HG03159 (cell line): ENCODE results near the gene ATXN8OS.
"Not testable (repeated sequence)": the region's sequence is repeated elsewhere in the genome, so short reads cannot be mapped to it uniquely, and the experiment has no call there.

Experiments used
- ATAC-seq: cut with Tn5 transposase; IDR thresholded peaks from one replicate; pipeline ENCODE4 v1.9.1; 2021; ENCODE audit warnings: mild to moderate bottlenecking, moderate library complexity; ENCODE audit not compliant: unreplicated experiment

The ATXN8OS gene

DNA sequence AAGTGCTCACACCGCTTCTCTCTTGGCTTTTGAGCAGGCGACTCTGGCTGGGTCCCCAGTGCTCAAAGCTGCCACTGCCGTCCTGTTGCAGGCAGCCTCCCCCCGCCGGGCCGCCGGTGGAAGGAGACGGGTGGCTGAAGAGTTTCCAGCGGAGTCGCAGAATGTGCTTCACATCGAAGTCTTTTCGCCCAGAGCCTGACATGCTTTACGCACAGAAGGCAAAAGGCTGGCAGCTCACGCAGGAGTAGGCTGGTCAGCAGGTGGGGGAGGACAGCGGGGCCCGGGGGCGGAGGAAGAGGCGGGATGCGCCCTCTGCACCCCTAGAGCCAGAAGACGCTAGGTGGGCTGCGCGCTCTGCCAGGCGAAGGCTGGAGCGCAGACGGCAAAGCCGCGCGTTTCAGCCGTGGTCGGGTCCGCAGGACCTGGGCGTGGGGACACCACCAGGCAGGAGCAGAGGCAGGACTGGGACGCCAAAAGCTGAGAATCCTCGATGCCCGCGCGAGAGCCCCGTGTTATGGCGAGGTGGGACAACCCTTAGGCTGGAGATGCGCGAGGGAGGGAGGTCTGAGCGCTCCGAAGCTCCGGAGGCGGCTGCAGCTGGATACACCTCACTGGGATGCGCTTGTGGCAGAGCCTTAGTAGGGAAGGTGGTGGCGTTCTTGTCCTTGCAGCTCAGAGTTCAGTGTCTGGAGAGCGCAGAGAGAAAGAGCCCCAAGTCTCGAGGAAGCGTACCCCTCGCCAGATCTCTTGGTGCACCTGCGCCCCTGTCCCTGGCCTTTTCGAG is at the start of gene ATXN8OS:
Gene ATXN8OS (plus strand): TSS at position 329 of the 784 bp plus-strand sequence.
- no peak for ATAC-seq

DNA sequence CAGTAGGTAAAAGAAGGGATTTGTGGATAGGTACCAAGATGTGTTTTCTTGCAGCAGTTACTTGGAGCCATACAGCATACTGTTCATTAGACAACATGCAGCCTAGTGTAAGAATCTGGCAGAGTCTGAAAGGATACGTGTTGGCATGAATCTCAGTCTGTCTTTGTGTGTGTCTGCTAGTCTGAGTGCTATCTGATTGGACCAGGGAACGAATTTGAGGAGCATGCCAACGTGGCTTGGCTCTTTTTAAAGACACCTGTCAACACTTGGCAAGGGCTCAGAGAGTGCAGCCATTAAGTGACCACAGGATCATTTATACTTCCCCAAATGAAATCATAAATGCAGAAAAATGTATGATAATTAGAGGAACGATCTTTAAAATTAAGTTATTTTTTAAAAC is 27.6 kb upstream of the ATXN8OS start:
- ATAC-seq = no peak

DNA sequence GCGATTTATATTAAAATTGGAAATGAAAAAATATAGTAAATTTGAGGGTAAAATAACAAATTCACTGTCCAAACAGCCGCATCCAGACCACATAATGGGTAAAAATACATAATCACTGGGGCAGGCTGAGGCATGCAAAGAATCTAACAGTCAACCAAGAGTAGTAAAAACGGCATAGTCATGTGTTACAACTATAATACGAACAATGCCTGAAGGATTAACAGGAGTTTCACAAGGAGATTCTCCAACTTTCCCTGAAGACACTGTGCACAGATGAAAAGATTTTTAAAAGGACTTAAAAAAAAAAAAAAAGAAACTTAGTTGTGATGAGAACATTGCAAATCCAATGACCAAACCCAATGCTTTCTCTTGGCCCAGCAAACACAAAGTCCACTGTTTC is 20.4 kb upstream of the ATXN8OS start:
- ATAC-seq = no peak

GRCh38 chr13:70088926-70089325 is 18.7 kb upstream of the ATXN8OS start:
- ATAC-seq = no peak

DNA sequence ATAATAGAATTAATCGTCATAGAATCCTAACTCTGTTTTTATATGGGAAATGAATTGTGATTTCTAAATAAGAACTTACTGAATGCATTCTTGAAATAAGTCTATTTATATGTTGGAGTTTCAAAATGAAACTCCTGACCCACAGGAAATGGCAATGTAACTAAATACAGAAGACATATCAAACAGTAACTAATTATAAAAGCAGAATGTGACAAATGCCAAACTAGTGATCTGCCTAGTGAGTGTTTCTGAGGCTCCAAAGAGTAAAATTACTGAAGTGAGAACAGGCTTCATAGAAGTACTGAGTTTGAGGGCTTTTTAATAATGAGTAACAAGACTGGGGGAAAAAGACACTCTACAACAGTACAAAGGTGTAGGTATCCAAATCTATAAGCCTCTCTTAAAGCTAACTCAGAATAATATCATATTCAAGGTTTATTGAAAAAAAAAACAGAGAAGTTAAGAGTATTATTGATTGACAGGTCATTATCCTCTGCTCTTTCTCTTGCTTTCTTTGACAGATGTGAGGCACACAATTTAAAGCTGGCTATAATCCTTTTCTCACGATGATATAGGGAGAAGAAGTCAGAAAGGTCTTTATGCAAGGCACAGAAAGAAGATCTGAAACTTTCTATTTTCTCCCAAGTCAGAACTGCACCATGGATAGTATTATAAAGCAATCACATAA is 17.4 kb upstream of the ATXN8OS start:
- ATAC-seq = peak; percentile 76

GRCh38 chr13:70098669-70099068 is 9.0 kb upstream of the ATXN8OS start:
- ATAC-seq = no peak

DNA sequence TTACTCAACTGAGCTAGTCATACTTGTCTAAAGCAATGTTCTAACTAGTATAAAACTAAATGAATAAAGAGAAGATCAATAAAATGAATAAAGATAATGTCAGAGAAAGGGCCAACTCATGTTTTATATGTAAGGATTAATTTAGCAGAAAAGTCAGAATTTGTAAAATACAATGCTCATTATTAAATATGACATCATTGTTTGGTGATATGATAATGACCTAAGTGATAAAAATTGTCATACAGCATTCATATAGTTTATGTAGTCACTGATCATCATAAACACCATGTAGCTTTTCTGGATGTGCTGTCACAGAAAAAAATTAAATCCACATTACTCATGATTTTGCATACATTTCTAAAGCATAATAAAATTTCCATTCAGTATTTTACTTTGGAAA is 3.1 kb upstream of the ATXN8OS start:
- no peak for ATAC-seq

- no peak for ATAC-seq
Measured at GRCh38 chr13:70107125-70107497, 515 bp upstream of the ATXN8OS start.

- ATAC-seq = no peak
Measured at GRCh38 chr13:70108356-70109105, 905 bp downstream of the ATXN8OS start, which contains the start of gene KLHL1. Gene KLHL1 (minus strand): TSS chr13:70108452. CDS start chr13:70107699, 753 bp downstream.

DNA sequence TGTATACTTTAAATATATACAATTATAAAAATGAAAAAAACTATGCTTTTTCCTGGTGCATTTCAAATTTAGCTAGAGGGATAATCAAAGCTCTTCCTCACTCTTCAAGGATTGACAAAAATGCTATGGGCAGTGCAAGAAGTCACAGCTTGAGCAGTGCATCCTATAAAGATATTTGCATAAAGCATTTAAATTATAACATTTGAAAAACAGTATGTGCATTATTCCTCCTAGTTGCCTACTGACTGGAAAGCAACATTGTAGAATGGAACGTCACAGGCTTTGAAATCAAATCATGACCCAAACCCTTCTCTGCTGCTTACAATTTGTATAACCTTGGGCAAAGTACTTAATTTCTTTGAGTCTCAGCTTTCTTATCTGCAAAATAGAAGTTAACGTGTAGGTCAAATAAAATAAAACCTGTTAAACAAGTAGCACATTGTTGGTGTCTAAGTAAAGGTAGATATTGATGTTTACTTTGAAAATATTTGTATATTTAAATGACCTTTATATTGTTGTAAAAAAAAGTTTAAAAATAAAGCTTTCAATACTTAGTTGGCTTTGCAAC is 9.8 kb downstream of the ATXN8OS start:
- ATAC-seq = no peak

DNA sequence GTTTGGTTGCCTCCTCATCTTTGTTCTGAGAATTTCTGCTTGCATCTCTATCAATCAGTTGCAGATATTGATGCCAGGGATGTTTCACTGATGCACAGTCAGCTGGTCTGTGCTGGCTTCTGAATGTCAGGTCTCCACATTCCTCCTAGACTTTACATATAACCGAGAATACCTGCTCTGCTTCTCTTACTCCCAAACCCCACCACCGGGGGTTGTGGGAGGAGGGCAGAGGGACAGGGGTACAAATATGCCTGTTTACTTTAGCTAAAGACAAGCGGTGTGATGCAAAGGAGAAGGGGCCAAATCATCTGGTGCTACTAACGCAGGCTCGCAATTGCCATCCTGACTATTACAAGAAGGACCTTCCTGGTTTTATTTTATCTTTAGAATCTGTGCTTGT is 18.1 kb downstream of the ATXN8OS start:
- ATAC-seq = no peak

DNA sequence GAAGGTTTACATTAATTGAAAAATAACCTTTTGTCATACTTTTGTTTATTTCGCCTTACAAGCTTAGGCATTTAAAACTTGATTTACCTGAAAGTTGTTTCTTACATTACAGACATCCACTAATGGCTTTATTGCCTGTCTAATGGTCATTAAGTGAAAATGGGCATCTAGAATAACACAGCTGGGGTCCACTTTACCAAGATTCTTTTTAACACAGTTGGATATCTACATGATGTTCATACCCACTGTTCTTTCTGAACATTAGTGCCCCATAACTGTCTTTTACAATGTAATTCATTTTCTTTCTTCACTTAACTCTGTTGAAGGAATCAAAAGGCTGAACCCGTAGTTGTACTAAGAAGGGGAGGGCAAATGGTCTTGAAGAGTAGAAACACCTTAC is 20.5 kb downstream of the ATXN8OS start:
- ATAC-seq = no peak

- not testable (repeated sequence) for ATAC-seq
Measured at GRCh38 chr13:70142658-70143057, 35.0 kb downstream of the ATXN8OS start.

DNA sequence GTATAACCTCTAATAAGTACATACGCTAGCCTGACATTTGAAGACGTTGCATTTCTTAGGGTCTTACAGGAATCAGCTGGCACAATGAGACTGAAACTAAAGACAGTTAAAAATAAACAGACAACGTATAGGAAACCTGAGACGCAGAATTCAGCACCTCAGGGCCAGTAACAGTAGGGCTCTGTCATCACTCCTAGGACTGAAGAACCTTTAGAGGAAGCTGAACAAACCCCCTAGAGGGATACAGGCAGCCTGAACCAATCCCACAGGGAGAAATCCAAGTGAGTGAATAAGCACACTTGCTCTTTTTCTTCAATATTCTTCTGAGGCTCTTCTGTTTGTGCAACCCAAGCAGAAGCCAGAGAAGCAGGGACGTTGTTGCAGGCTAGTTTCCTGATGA is 54.5 kb downstream of the ATXN8OS start:
- ATAC-seq = no peak

DNA sequence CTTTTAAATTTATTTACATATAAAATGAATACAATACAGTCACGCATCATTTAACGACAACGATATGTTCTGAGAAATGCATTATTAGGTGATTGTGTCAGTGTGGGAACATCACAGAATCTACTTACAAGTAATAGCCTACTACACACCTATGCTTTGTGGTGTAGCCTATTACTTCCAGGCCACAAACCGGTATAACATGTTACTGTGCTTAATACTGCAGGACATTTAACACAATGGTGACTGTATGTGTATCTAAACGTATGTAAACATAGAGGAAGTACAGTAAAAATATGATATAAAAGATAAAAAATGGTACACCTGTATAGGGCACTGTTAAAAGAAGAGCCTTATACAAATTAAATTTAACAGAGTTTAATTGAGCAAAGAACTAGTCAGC is 63.1 kb downstream of the ATXN8OS start:
- ATAC-seq = no peak

DNA sequence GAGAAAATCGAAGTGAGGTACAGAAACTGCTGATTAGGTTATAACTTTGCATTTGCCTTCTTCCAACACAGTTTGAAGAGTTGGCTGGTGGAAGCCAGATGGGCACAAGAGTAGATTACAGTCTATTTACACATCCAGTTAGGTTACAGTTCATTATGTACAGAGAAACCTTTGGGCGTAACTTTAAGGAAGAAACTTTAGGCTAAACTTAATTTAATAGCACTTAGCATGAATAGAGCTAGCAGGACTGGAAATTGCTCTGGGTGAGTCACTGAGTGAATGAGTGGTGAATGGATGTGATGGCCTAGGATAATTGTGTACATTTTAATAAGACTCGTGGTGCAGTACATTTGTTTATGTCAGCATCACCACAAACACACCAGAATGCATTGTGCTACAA is 63.5 kb downstream of the ATXN8OS start:
- ATAC-seq = no peak

DNA sequence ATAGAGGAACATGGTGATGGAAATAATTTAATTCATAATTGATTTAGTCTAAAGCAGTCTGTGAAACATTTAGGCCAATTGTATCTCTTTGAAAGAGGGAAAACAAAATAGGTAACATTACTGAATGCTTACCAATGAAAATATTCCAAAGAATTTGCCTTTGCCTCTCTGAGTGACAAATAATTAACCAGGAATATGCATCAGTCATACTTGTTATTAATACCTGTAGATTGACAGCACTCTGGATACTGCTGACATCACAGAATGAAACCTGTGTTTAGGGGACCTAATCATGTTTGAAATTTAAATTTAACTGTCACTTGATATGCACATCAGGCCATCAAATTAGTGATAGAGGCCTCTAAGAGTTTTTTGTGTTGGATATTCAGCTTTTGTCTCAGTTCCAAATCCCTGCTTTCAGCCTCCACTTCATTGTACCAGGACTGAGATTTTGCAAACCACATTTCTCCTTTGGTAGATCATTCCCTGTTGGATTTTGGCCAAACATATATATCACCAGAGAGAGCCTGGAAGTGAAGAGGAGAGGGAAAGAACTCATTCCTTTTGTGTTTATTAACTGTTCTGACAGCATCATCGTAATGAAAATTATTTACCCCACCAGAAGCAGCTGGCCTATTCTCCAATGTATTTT is 65.4 kb downstream of the ATXN8OS start:
- no peak for ATAC-seq

DNA sequence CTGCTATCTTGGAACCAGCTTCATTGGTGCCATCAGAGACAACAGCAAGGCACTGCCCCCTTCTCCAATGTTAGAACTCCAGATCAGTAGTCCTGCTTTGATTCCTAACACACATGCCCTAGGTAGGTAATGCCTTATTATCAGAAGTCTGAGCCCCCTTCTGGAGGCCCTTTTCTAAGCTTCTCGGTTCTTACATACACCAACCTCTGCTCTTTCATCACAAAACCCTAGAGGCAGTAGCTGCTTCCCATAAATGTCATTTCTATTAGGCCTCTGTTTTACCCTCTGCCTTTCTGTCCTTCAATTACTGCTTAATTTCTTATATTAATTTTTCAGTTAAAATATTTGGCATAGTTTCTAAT is 66.0 kb downstream of the ATXN8OS start:
- no peak for ATAC-seq

GRCh38 chr13:70178346-70178745 is 70.7 kb downstream of the ATXN8OS start:
- no peak for ATAC-seq
